Right atrium auricular region (tissue), 2 donors: ENCODE results near the gene LBHD2. TPM values are rescaled to one million over a fixed set of nuclear protein-coding genes. Genes with fewer than 3 reads are reported as not detected.

Source experiments
- DNase-seq: peaks from one replicate; pipeline ENCODE4 v3.0.0-alpha.2; 2019; ENCODE audit warnings: low spot score
- H3K27ac ChIP-seq, 2 donors: fragments of 200-600 bp; sonication (generic); 1 replicate in 1 of 2; 2 replicates in 1 of 2; pipeline ENCODE4 v1.5.1; 2016 to 2019
- H3K27me3 ChIP-seq, 2 donors: fragments of 200-600 bp; sonication (generic); one replicate each; pipeline versions ENCODE4 v1.5.1 to v1.6.0; 2017 to 2019
- H3K36me3 ChIP-seq: fragments of 200-600 bp; sonication (generic); one replicate; pipeline ENCODE4 v1.5.1; 2016
- H3K4me1 ChIP-seq, 2 donors: fragments of 200-600 bp; sonication (generic); one replicate each; pipeline versions ENCODE4 v1.5.1 to v1.6.0; 2017 to 2019
- H3K4me3 ChIP-seq, 2 donors: fragments of 200-600 bp; sonication (generic); 1 replicate in 1 of 2; 2 replicates in 1 of 2; pipeline ENCODE4 v1.5.1; 2017 to 2019; ENCODE audit warnings: mild to moderate bottlenecking in 1 of 2, moderate library complexity in 1 of 2
- H3K9me3 ChIP-seq, 2 donors: fragments of 200-600 bp; sonication (generic); one replicate each; pipeline ENCODE4 v1.5.1; 2019
- total RNA-seq, 2 donors: library from RNA; depleted of rRNA; stranded (reverse); fragments of >200 nt; gene quantifications; one replicate each; pipeline ENCODE4 v1.1.0, GENCODE V29; 2016
- TF ChIP-seq, protein P1 (sequence below), 2 donors: fragments of 200-600 bp; sonication (generic); IDR thresholded peaks; one replicate each; pipeline ENCODE4 v1.5.1; 2019; ENCODE audit warnings: antibody characterized with exemption in 2 of 2

Gene LBHD2
- total RNA-seq, 2 donors from 2014 or later: not detected

DNA sequence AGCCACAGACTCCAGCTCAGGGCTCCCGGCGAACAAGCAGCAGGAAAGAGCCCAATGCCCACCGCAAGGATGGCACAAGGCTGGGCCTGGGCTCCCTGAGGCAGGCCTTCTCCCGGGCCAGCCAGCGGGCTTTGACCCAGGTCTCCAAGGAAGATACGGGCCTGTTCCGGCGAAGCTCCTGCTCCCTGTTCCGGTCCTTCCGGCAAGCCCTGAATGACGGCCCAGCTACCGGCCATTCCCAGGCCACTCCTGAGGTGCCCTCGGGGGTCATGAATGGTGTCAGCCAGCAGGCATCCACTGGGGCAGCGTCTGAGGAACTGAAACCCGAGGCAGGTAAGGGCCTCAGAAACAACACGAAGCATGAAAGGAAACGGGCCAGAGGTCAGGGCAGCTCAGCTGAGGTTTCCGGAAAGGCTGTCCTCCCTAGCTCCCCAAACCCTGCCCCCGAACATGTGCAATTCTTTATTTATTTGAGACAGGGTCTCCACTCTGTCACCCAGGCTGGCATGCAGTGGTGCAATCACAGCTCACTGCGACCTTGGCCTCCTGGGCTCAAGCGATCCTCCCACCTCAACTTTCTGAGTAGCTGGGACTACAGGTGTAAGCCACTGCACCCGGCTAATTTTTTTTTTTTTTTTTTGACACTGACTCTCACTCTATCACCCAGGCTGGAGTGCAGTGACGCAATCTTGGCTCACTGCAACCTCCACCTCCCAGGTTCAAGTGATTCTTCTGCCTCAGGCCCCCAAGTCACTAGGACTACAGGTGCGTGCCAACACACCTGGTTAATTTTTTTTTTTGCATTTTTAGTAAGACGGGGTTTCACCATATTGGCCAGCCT, 16.5 kb downstream of the LBHD2 start:
- H3K4me3 ChIP-seq: no peak overlapping the region

DNA sequence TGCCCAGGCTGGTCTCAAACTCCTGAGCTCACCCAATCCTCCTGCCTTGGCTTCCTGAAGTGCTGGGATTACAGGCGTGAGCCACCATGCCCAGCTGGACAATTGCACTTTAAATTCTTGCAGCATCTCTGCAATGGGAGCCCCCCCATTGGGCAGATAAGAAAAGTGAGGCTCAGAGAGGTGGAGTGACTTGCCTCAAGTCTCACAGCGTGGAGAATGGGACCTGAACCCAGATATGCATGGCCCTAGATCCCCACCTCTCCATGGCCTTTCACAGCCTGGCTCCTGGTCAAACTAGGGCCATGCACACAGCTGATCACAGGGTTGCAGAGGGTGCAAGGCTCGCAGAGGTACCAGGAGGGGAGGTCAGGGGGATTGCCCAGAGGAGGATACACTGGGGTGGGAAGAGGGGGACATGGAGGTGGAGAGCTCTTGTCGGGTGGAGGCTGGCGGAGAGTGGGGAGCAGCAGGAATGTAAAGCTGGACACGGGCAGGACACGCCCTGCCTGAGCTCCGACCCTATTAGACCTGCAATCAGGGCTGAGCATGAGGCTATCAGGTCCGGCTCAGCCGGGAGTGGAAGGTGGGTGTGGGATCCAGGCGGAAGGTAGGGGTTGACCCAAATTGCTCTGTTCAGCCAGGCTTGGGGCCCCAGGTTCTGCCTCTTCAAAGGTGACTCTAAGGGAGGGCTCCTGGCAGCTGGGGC, 17.4 kb downstream of the LBHD2 start:
- DNase-seq: no peak
- Histone ChIP-seq H3K27ac (no peak overlapping the region), H3K4me1 (peaks cover 0 to 38% of the 10 kb centered on the region in 2 donors), H3K9me3 (no peaks in the 10 kb centered on the region), H3K4me3 (no peak overlapping the region), H3K36me3 (no peaks in the 10 kb centered on the region), H3K27me3 (peaks cover 10 to 27% of the 10 kb centered on the region in 2 donors)
- TF ChIP-seq, protein P1, sequence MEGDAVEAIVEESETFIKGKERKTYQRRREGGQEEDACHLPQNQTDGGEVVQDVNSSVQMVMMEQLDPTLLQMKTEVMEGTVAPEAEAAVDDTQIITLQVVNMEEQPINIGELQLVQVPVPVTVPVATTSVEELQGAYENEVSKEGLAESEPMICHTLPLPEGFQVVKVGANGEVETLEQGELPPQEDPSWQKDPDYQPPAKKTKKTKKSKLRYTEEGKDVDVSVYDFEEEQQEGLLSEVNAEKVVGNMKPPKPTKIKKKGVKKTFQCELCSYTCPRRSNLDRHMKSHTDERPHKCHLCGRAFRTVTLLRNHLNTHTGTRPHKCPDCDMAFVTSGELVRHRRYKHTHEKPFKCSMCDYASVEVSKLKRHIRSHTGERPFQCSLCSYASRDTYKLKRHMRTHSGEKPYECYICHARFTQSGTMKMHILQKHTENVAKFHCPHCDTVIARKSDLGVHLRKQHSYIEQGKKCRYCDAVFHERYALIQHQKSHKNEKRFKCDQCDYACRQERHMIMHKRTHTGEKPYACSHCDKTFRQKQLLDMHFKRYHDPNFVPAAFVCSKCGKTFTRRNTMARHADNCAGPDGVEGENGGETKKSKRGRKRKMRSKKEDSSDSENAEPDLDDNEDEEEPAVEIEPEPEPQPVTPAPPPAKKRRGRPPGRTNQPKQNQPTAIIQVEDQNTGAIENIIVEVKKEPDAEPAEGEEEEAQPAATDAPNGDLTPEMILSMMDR (IDR thresholded peaks at IDR 0.05): no peak

More for the DNA sequence above, 16.5 kb downstream of the LBHD2 start:
- H3K27me3 ChIP-seq: peaks cover 10 to 27% of the 10 kb centered on the region in 2 donors
- no peaks in the 10 kb centered on the region for H3K9me3 ChIP-seq
- peaks cover 0 to 38% of the 10 kb centered on the region in 2 donors for H3K4me1 ChIP-seq
- no peaks in the 10 kb centered on the region for H3K36me3 ChIP-seq
- TF ChIP-seq, protein P1 (IDR thresholded peaks at IDR 0.05): no peak
- no peak overlapping the region for H3K27ac ChIP-seq
- no peak for DNase-seq

GRCh38 chr14:103101963-103102688, 18.1 kb downstream of the LBHD2 start:
- Histone ChIP-seq H3K4me3 (peak overlapping the region in 1 of 2 donors; percentile 9), H3K9me3 (no peaks in the 10 kb centered on the region), H3K36me3 (no peaks in the 10 kb centered on the region), H3K27me3 (peaks cover 10 to 27% of the 10 kb centered on the region in 2 donors), H3K4me1 (peaks cover 0 to 38% of the 10 kb centered on the region in 2 donors), H3K27ac (no peak overlapping the region)
- no peak for DNase-seq
- TF ChIP-seq, protein P1 (IDR thresholded peaks at IDR 0.05): no peak

- no peak for DNase-seq
- H3K27me3 ChIP-seq: peaks cover 10 to 27% of the 10 kb centered on the region in 2 donors
Measured at GRCh38 chr14:103102689-103103260, 18.8 kb downstream of the LBHD2 start.

More at GRCh38 chr14:103102689-103103260, 18.8 kb downstream of the LBHD2 start:
- Histone ChIP-seq H3K27ac (no peak overlapping the region), H3K4me1 (peaks cover 0 to 38% of the 10 kb centered on the region in 2 donors), H3K36me3 (no peaks in the 10 kb centered on the region), H3K9me3 (no peaks in the 10 kb centered on the region), H3K4me3 (peak overlapping the region in 1 of 2 donors; percentile 9)
- TF ChIP-seq, protein P1 (IDR thresholded peaks at IDR 0.05): no peak
